Inflammatory macrophage (primary cell): ENCODE results near the gene PLCE1.

Experiments used
- DNase-seq, 2 donors: peaks; one replicate each; pipeline ENCODE4 v3.0.0-alpha.2; 2020 to 2022

The PLCE1 gene

DNA sequence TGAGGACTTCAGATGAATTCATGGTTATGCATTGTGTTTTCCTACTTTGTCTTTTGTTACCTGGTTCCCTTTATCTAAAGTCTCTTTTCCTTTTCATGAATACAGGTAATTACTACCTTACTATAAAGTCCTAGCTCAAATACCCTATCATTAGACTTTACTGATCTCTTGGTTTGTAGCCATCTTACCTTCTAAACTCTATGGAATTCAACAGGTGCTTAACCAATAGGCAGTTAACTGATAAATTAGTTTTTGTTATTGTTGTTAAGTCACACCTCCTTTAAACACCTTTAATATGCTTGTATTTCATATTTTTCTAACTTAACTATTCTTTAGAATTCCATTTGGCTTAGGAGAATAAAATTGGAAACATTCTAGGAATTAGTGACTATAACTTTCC is 30.7 kb downstream of the PLCE1 start:
- DNase-seq = no peak

DNA sequence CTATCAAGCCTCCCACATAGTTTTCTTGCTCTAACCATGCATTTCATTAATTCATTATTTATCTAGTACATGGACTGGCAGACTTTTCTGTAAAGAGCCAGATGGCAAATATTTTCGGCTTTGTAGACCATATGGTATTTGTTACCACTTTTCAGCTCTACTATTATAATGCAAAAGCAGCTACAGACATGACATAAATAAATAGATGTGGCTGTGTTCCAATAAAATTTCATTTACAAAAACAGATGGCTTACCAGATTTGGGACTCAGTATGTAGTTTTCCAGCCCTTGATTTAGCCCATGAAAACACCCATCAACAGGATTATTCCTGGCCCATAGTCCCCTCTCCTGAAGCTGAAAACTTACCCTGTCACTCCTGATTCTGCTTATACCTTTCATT is 32.1 kb downstream of the PLCE1 start:
- DNase-seq = no peak

DNA sequence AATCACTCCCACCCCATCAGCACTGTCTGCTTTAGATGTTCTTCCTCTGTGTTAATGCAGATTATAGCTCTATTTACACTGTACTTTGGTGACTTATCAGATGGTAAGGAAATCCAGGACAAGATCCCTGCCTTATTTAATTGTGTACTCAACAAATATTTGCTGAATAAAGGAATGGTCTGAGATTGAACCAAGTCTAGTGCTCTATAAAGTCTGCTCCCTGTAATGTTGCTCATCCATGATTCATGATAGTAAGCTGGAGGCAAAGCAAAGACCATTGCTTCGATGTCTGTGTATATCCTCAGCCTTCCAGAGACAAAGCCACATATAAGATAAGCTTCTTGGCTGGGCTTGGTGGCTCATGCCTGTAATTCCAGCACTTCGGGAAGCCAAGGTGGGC is 33.5 kb downstream of the PLCE1 start:
- DNase-seq = no peak

DNA sequence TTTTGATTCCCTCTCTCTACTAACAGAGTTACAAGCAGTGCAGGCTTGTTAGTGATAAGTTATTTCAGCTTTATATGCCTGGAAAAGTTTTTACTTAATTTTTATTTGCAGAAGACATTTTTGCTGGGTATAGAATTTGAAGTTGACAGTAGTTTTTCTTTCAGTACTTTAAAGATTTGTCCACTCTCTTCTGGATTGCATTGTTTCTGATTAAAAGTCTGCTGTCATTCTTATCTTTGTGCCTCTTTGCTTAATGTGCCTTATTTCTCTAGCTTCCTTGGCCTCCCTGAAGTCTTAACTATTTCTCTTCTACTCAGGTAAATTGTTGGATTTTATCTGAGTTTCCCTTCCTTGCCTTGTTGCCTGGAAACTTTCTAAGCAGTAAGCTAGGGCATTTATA is 36.2 kb downstream of the PLCE1 start:
- DNase-seq = no peak

DNA sequence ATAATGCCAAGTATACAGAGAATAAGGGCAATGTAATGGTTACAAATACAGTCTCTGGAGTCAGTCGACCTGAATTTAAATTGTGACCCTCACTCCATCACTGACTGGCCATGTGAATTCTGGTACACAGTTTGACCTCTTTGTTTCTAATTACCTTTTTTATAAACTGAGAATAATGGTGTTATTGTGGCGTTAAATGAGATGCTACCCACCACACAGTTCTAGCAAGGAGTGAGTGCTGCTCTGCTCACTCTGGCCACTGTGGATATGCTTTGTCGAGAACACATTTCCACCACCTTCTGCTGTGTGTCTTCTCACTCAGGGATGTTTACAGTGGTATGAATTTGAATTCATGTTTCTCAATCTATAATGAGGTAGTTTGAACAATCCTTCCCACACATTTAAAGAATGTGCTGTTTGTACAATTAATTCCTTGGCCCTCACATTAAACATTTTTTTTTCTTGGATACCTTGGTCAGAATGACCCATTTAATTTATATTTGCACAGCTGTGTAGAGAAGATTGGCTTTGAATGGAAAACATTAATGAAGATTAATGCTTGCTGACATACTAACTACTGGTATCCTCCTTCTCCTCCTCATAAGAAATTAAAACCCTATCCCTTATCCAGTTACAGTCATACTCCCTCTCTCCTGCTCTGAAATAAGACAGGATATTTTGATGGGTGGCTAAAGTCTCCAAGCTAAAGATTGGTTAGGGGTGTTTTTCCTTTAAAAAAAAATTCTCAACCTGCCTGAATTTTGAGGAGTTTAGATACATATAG is 42.4 kb downstream of the PLCE1 start:
- no peak for DNase-seq

DNA sequence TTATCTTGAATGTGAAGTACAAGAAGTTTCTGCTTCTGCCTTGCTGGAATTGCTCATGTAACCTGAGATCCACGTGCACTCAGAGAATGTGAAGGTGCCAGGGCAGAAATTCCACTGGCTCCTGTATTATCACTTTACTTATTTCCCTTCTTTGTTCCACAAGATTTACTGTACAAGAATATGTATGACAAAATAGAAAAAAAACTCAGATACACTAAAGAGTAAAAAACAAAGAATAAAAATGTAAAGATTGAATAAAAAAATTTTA is 43.0 kb downstream of the PLCE1 start:
- no peak for DNase-seq

DNA sequence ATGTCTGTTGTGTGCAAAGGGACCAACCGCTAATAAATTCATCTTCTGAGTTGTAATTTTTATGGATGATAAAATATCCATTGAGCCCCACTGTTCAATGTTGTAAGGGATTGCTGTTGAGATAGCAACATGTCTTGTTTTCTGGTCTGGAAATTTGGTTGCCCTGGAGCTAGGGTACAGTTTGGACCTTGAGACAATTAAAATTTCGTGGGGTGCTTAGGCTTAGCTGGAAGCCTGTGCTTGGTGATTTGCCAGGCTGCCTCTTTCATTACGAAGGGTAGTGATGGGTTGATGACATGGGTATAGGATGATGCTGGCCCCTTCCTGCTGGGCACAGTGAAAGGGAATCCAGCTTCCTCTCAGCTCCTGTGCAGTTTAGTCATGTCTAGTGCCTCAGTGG is 43.6 kb downstream of the PLCE1 start:
- DNase-seq = no peak

DNA sequence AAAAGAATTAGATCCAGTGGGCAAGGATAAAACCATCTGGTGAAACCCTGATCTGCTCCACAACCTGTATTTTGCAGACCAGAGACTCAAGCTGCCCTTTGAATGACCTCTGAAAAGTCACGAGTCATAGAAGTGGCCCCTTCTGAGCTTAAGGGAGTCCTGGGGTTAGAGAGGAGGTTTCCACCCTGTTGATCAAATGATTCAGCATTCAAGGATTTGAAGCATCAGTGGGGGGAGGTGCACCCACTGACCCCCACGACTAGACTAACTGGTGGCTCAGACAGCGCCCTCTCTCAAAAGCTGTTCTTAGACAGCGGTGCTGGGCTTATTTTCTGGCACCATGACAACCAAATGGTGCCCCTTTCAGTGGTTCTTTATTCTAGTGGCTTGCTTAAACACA is 44.3 kb downstream of the PLCE1 start:
- DNase-seq = no peak

DNA sequence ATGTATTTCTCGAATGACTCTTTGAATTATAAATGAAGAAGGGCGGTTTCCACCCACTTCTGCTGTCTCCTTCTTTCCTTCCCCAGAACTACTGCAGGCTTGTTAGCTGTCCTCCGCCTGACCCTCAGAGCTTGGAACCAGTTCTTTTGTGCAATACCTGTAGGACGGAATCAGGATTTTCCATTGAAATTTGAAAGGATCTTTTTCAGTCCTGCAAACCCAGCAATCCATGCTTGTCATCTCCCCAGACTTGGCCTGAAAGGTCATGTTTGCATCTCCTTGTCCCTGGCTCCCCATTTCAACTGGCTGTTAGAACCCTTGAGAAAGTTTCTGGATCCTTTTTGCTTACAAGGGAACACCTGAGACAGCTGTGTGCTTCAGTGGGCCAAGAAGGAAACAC is 47.5 kb downstream of the PLCE1 start:
- DNase-seq = no peak

DNA sequence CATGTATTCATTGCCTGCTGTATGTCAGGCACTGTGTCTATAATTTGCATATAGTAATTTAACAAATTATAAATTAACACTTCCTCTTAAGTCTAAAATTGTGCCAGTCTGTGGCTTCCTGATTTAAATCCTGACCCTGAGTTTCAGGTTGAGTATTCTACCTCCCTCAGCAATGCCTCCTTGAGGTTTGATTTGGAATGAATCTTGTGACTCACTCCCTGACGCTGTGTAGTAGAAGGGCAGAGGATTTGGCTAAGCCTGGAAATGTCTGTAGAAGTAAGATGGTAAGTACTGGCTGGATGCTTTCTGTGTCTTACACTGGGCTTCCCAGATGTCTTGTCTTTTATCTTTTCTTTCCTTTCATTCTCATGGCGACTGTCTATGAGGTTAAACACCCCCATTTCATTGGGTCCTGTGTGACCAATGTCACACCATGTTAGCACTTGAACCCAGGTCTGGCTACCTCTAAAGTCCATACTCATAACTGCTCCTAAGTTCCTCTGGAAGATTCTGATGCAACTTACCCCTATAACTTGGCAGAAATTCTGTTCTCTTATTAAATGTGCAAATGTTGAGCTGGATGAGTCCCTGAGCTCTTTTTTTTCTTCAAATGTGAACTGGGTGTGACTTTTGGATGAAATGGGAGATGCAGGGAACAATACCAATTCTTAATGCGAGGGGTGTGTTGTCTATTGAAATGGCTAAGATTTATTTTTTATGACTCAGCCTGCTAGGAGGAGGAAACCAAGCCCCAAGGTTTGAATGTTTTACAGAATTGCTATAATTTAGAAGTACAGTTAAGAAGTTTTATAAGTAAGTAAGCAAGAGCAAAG is 48.5 kb downstream of the PLCE1 start:
- DNase-seq = no peak

DNA sequence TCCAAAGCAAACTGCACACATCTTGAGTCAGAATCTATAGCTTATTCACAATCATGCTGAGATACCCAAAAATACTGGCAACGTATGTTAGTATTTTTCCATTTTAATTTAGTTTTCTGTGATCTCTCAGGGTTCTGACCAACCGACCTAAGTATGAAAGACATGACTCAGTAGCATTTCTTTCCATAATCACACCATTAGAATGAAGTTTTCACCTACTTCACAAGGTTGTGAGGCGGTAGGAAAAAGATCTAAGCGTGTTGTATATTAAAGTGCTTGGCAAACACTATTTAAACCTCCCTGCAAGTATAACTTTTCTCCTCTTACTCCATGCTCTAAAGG is 49.1 kb downstream of the PLCE1 start:
- no peak for DNase-seq
